Caki2 (cell line): ENCODE measurements around the gene KXD1. TPM values are rescaled to one million over a fixed set of nuclear protein-coding genes. Genes with fewer than 3 reads are reported as not detected.

Experiments
- total RNA-seq: library from RNA; depleted of rRNA; stranded (reverse); fragments of >200 nt; shearing (Covaris generic); gene quantifications from 2 replicates; pipeline ENCODE4 v1.2.3, GENCODE V29; 2014; ENCODE audit warnings: low replicate concordance; rRNA removed

KXD1 gene
- total RNA-seq, 1 experiment from 2014 or later: 181 TPM

Other genes with a start within 250 kb of the KXD1 start
- 828 and 869 TPM in 2 replicates for gene LSM4, start 234.8 kb upstream of the KXD1 start, total RNA-seq
- 15.4 and 17.8 TPM in 2 replicates for gene PGPEP1, start 217.3 kb upstream of the KXD1 start, total RNA-seq
- 349 and 410 TPM in 2 replicates for gene GDF15, start 171.7 kb upstream of the KXD1 start, total RNA-seq
- gene LRRC25, start 160.2 kb upstream of the KXD1 start, total RNA-seq: not detected in 2 replicates
- 87.5 and 106 TPM in 2 replicates for gene SSBP4, start 138.5 kb upstream of the KXD1 start, total RNA-seq
- 118 and 155 TPM in 2 replicates for gene ISYNA1, start 119.7 kb upstream of the KXD1 start, total RNA-seq
- 8.4 and 26.0 TPM in 2 replicates for gene ELL, start 35.8 kb upstream of the KXD1 start, total RNA-seq
- 418 and 487 TPM in 2 replicates for gene FKBP8, start 14.3 kb upstream of the KXD1 start, total RNA-seq
- gene UBA52, start 14.0 kb downstream of the KXD1 start, total RNA-seq: 628 and 713 TPM in 2 replicates
- gene REX1BD, start 30.9 kb downstream of the KXD1 start, total RNA-seq: 189 and 207 TPM in 2 replicates
- gene CRLF1, start 48.9 kb downstream of the KXD1 start, total RNA-seq: 9.8 and 51.0 TPM in 2 replicates
- gene TMEM59L, start 55.0 kb downstream of the KXD1 start, total RNA-seq: 0.14 and 0.90 TPM in 2 replicates
- 4.1 and 11.2 TPM in 2 replicates for gene KLHL26, start 79.2 kb downstream of the KXD1 start, total RNA-seq
- 1.6 and 4.5 TPM in 2 replicates for gene CRTC1, start 125.8 kb downstream of the KXD1 start, total RNA-seq
- not detected in 2 replicates for gene COMP, start 233.4 kb downstream of the KXD1 start, total RNA-seq